ENCODE data around the gene MTMR12. TPM values are rescaled to one million over a fixed set of nuclear protein-coding genes. Genes with fewer than 3 reads are reported as not detected.

The MTMR12 gene
- total RNA-seq, 4 donors from 2014 or later, result 13.8 to 27.5 (median 17.4) TPM

GRCh38 chr5:32279786-32280185, 33.0 kb downstream of the MTMR12 start:
- 97% methylated on average over 3 of the region's 3 CpGs for WGBS, 2 donors
- peaks cover 0 to 6% (median 0%) of the 10 kb centered on the region in 3 donors for H3K36me3 ChIP-seq
- H3K4me3 ChIP-seq, result no peak overlapping the region
- no peaks in the 10 kb centered on the region for H3K9me3 ChIP-seq
- no peak for DNase-seq
- H3K27me3 ChIP-seq, result no peaks in the 10 kb centered on the region
- H3K27ac ChIP-seq, result no peak overlapping the region
- intact Hi-C loops (cut with DNase I), result no loop called here
- H3K4me1 ChIP-seq, result peaks cover 10 to 85% (median 23%) of the 10 kb centered on the region in 3 donors
- TF ChIP-seq POLR2A (IDR thresholded peaks at IDR 0.05) (no peak), CTCF (IDR thresholded peaks at IDR 0.05) (no peak)

GRCh38 chr5:32279223-32279622, 33.5 kb downstream of the MTMR12 start:
- intact Hi-C loops (cut with DNase I), result no loop called here
- peaks cover 10 to 83% (median 17%) of the 10 kb centered on the region in 3 donors for H3K4me1 ChIP-seq

GRCh38 chr5:32278406-32278805, 34.3 kb downstream of the MTMR12 start:
- Histone ChIP-seq H3K36me3 (peaks cover 0 to 20% (median 3%) of the 10 kb centered on the region in 3 donors), H3K9me3 (no peaks in the 10 kb centered on the region), H3K4me3 (no peak overlapping the region), H3K27ac (peak overlapping the region in 2 of 4 donors; percentile 14 to 34), H3K4me1 (peaks cover 5 to 80% (median 9%) of the 10 kb centered on the region in 3 donors), H3K27me3 (no peaks in the 10 kb centered on the region)
- 81 to 86% methylated on average over 2 to 3 of the region's 3 CpGs for WGBS, 2 donors
- intact Hi-C loops (cut with DNase I), result no loop called here
- DNase-seq, result no peak
- TF ChIP-seq POLR2A (IDR thresholded peaks at IDR 0.05), result no peak
- no peak for TF ChIP-seq CTCF (IDR thresholded peaks at IDR 0.05)

More at GRCh38 chr5:32279223-32279622, 33.5 kb downstream of the MTMR12 start:
- H3K27ac ChIP-seq, result no peak overlapping the region
- 78 to 86% methylated on average over 3 of the region's 3 CpGs for WGBS, 2 donors
- H3K9me3 ChIP-seq, result no peaks in the 10 kb centered on the region
- DNase-seq, result no peak
- TF ChIP-seq CTCF (IDR thresholded peaks at IDR 0.05) (no peak), POLR2A (IDR thresholded peaks at IDR 0.05) (no peak)
- no peak overlapping the region for H3K4me3 ChIP-seq
- peaks cover 0 to 12% (median 0%) of the 10 kb centered on the region in 3 donors for H3K36me3 ChIP-seq
- H3K27me3 ChIP-seq, result no peaks in the 10 kb centered on the region

DNA sequence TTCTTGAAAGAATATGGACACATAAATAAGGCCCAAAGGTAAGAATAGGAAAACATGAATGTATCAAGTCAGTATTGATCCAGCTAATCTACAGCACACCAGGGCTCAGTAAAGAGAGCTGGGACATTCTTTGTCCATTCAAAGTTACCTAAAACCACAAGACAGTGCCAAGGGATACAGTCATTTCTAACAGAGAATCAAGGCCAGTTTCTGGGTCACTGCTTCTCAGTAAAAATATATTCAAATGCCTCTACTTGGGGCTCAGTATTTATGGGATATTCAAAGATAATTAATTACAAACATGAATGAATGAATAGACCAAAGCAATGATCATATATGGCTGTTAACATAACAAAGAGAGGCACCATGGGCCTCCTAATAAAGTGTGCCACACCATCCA, 34.9 kb downstream of the MTMR12 start:
- no peak for DNase-seq
- H3K27ac ChIP-seq, result peak overlapping the region in 2 of 4 donors; percentile 34 to 67
- H3K36me3 ChIP-seq, result peaks cover 0 to 26% (median 4%) of the 10 kb centered on the region in 3 donors
- H3K9me3 ChIP-seq, result no peaks in the 10 kb centered on the region
- intact Hi-C loops (cut with DNase I), result no loop called here
- H3K4me1 ChIP-seq, result peaks cover 0 to 78% (median 7%) of the 10 kb centered on the region in 3 donors
- no peak overlapping the region for H3K4me3 ChIP-seq
- no peak for TF ChIP-seq POLR2A (IDR thresholded peaks at IDR 0.05)
- TF ChIP-seq CTCF (IDR thresholded peaks at IDR 0.05), result no peak
- no peaks in the 10 kb centered on the region for H3K27me3 ChIP-seq

- Histone ChIP-seq H3K4me3 (no peak overlapping the region), H3K4me1 (peaks cover 0 to 69% (median 7%) of the 10 kb centered on the region in 3 donors), H3K27me3 (no peaks in the 10 kb centered on the region), H3K9me3 (no peaks in the 10 kb centered on the region), H3K27ac (peak overlapping the region in 3 of 4 donors; percentile 38 to 74 (median 67)), H3K36me3 (peaks cover 0 to 41% (median 13%) of the 10 kb centered on the region in 3 donors)
- 61 to 65% methylated on average over 4 of the region's 4 CpGs for WGBS, 2 donors
- TF ChIP-seq POLR2A (IDR thresholded peaks at IDR 0.05), result no peak
- intact Hi-C loops (cut with DNase I), result no loop called here
- DNase-seq, result no peak
These were observed 36.4 kb downstream of the MTMR12 start for GRCh38 chr5:32276173-32276853.
